Muscle layer of colon (tissue), 2 donors: ENCODE measurements around the gene IFITM2.

Experiments
- H3K27ac ChIP-seq: one replicate; pipeline ENCODE4 v1.7.0; 2013; ENCODE audit warnings: low read depth, mild to moderate bottlenecking, low read length, moderate library complexity
- H3K27me3 ChIP-seq, 2 donors: one replicate each; pipeline ENCODE4 v1.7.0; 2013; ENCODE audit warnings: low read length in 2 of 2, mild to moderate bottlenecking in 2 of 2; ENCODE audit not compliant: insufficient read depth in 2 of 2, control insufficient read depth in 1 of 2
- H3K36me3 ChIP-seq: one replicate; pipeline ENCODE4 v1.7.0; 2013; ENCODE audit warnings: mild to moderate bottlenecking, low read length; ENCODE audit not compliant: insufficient read depth
- H3K4me1 ChIP-seq: one replicate; pipeline ENCODE4 v1.7.0; 2013; ENCODE audit warnings: mild to moderate bottlenecking, low read length; ENCODE audit not compliant: insufficient read depth
- H3K4me3 ChIP-seq, 2 donors: one replicate each; pipeline ENCODE4 v1.7.0; 2013; ENCODE audit warnings: low read length in 2 of 2, low read depth in 1 of 2, mild to moderate bottlenecking in 1 of 2, moderate library complexity in 1 of 2
- H3K9ac ChIP-seq: one replicate; pipeline ENCODE4 v1.7.0; 2013; ENCODE audit warnings: low read length
- H3K9me3 ChIP-seq: one replicate; pipeline ENCODE4 v1.7.0; 2013; ENCODE audit warnings: mild to moderate bottlenecking, low read length
- donor health status: abdominal sarcoma.
- donor health status: Adenocarcinoma of cecum.

The IFITM2 gene

GRCh38 chr11:297586-298405, 9.8 kb upstream of the IFITM2 start:
- Histone ChIP-seq H3K4me3 (no peak overlapping the region), H3K27me3 (peaks cover 6 to 42% of the 10 kb centered on the region in 2 donors), H3K9ac (no peak overlapping the region), H3K9me3 (no peaks in the 10 kb centered on the region), H3K4me1 (no peaks in the 10 kb centered on the region), H3K36me3 (no peaks in the 10 kb centered on the region), H3K27ac (no peak overlapping the region)

- Histone ChIP-seq H3K27ac (no peak overlapping the region), H3K4me1 (no peaks in the 10 kb centered on the region)
These were observed 9.1 kb upstream of the IFITM2 start for GRCh38 chr11:298406-299065.

GRCh38 chr11:299081-299891, 8.3 kb upstream of the IFITM2 start, which contains the start of gene IFITM5:
IFITM5 (minus strand) TSS chr11:299526; CDS start chr11:299490, 36 bp downstream.
- H3K27ac ChIP-seq: no peak within 1 kb of the TSS
- no peaks in the 10 kb centered on the region for H3K36me3 ChIP-seq
- no peak within 1 kb of the TSS for H3K4me3 ChIP-seq
- H3K27me3 ChIP-seq: peaks cover 6 to 42% of the 10 kb centered on the region in 2 donors
- no peaks in the 10 kb centered on the region for H3K4me1 ChIP-seq
- H3K9ac ChIP-seq: no peak within 1 kb of the TSS
- no peaks in the 10 kb centered on the region for H3K9me3 ChIP-seq

More at GRCh38 chr11:298406-299065, 9.1 kb upstream of the IFITM2 start:
- no peak overlapping the region for H3K4me3 ChIP-seq
- no peak overlapping the region for H3K9ac ChIP-seq
- H3K9me3 ChIP-seq: no peaks in the 10 kb centered on the region
- peaks cover 6 to 42% of the 10 kb centered on the region in 2 donors for H3K27me3 ChIP-seq
- no peaks in the 10 kb centered on the region for H3K36me3 ChIP-seq

- H3K9ac ChIP-seq: no peak overlapping the region
- H3K27me3 ChIP-seq: peaks cover 6 to 42% of the 10 kb centered on the region in 2 donors
- no peak overlapping the region for H3K27ac ChIP-seq
- peaks cover 5% of the 10 kb centered on the region for H3K4me1 ChIP-seq
- H3K4me3 ChIP-seq: no peak overlapping the region
- H3K36me3 ChIP-seq: no peaks in the 10 kb centered on the region
- no peaks in the 10 kb centered on the region for H3K9me3 ChIP-seq
These were observed 7.5 kb upstream of the IFITM2 start for GRCh38 chr11:299951-300735.

- Histone ChIP-seq H3K4me3 (no peak overlapping the region), H3K27ac (no peak overlapping the region), H3K36me3 (no peaks in the 10 kb centered on the region), H3K9ac (no peak overlapping the region), H3K4me1 (peaks cover 6% of the 10 kb centered on the region), H3K9me3 (no peaks in the 10 kb centered on the region), H3K27me3 (peaks cover 6 to 20% of the 10 kb centered on the region in 2 donors)
These were observed 4.3 kb upstream of the IFITM2 start for GRCh38 chr11:303363-303762.

GRCh38 chr11:304061-304506, 3.5 kb upstream of the IFITM2 start:
- Histone ChIP-seq H3K4me1 (peaks cover 6% of the 10 kb centered on the region), H3K27me3 (peaks cover 0 to 13% of the 10 kb centered on the region in 2 donors), H3K27ac (no peak overlapping the region), H3K4me3 (no peak overlapping the region), H3K36me3 (no peaks in the 10 kb centered on the region), H3K9ac (no peak overlapping the region), H3K9me3 (no peaks in the 10 kb centered on the region)

- peaks cover 0 to 2% of the 10 kb centered on the region in 2 donors for H3K27me3 ChIP-seq
- no peak overlapping the region for H3K4me3 ChIP-seq
- H3K4me1 ChIP-seq: peaks cover 12% of the 10 kb centered on the region
- H3K27ac ChIP-seq: no peak overlapping the region
- H3K9me3 ChIP-seq: no peaks in the 10 kb centered on the region
- H3K36me3 ChIP-seq: no peaks in the 10 kb centered on the region
- no peak overlapping the region for H3K9ac ChIP-seq
These were observed 2.4 kb upstream of the IFITM2 start for GRCh38 chr11:304915-305843.

- Histone ChIP-seq H3K27ac (no peak overlapping the region), H3K9me3 (no peaks in the 10 kb centered on the region)
These were observed 1.8 kb upstream of the IFITM2 start for GRCh38 chr11:305844-306211.

GRCh38 chr11:306645-307371, 808 bp upstream of the IFITM2 start:
- Histone ChIP-seq H3K36me3 (no peaks in the 10 kb centered on the region), H3K27me3 (no peaks in the 10 kb centered on the region), H3K4me1 (peaks cover 14% of the 10 kb centered on the region), H3K9ac (no peak overlapping the region), H3K27ac (no peak overlapping the region), H3K4me3 (no peak overlapping the region), H3K9me3 (no peaks in the 10 kb centered on the region)

More at GRCh38 chr11:305844-306211, 1.8 kb upstream of the IFITM2 start:
- H3K4me1 ChIP-seq: peaks cover 12% of the 10 kb centered on the region
- H3K4me3 ChIP-seq: no peak overlapping the region
- no peaks in the 10 kb centered on the region for H3K27me3 ChIP-seq
- H3K36me3 ChIP-seq: no peaks in the 10 kb centered on the region
- no peak overlapping the region for H3K9ac ChIP-seq
